Stimulated activated CD8-positive, alpha-beta memory T cell treated with anti-CD3 and anti-CD28 coated beads, Interleukin-12 subunit alpha, Interleukin-12 subunit beta, amount 100 ng/mL, for 1 hour (primary cell): ENCODE results near the gene SKP2.
"Not testable (repeated sequence)": the region's sequence is repeated elsewhere in the genome, so short reads cannot be mapped to it uniquely, and the experiment has no call there.

Experiments
- DNase-seq: peaks from one replicate; pipeline ENCODE4 v3.0.0-alpha.2; 2020; ENCODE audit warnings: low read depth

SKP2 gene

DNA sequence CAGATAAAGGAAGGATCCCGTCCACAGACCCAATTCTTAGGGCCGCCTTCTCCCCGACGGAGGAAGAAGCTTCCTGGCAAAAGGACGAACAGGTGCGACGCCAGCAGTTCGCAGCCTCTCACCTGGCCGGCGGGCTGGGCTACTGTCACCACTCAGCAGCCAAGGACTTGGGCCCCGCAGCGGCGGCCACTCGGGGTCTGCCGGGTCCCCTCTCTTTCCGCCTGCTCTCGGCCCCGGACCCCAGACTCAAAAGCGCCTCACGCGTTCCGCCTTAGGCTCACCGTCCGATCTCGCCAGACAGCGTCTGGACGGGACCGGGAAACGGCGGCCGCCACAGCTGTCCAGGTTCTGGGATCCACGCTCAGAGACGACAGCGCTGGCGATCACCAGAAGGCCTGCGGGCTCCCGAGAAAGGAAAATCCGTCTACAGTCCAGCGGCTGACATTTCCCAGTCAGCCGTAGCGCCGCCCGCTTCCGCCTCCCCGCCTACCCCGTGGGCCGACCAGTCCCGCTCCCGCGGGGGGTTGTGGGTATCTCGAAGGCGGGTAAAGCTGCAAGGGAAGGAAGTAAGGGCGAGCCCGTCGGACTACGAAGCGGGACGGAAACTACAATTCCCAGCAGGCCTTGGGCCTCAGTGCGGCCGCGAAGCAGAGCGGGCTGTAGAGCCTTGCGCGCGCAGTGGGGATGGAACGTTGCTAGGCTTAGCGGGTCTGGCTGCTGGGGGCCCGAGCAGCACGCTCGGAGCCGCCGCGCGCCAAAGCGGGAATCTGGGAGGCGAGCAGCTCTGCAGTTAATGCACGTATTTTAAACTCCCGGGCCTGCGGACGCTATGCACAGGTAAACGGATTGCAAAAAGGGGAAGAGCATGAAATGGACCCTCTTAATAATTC lies at the start of gene SKP2, which contains the start of gene LMBRD2:
TSS of gene SKP2 (plus strand) at position 678 of the 890 bp plus-strand sequence. CDS start at position 830, 152 bp downstream.
TSS of gene LMBRD2 (minus strand) at position 454 of the 890 bp plus-strand sequence. CDS start 8,538 bp downstream, outside the sequence.
- DNase-seq, result peak; percentile 92

DNA sequence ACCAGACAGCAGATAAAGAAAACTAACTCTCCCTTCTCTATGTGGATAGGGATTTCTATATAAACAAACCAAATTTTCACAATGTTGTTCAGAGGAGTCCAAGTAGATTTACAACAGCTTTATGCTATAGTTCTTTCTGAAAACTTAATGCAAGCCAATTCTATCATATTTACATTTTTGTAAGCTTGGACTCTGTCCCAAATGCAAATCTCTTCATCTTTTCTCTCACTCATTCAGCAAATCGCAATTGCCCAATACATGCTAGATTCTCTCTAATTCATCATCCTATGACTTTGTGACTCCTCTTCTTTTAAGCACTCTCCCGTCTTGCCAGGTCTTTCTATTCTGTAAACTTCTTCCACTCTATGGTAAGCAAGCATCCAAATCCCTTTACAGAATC lies 46.1 kb upstream of the SKP2 start:
- DNase-seq, result no peak

DNA sequence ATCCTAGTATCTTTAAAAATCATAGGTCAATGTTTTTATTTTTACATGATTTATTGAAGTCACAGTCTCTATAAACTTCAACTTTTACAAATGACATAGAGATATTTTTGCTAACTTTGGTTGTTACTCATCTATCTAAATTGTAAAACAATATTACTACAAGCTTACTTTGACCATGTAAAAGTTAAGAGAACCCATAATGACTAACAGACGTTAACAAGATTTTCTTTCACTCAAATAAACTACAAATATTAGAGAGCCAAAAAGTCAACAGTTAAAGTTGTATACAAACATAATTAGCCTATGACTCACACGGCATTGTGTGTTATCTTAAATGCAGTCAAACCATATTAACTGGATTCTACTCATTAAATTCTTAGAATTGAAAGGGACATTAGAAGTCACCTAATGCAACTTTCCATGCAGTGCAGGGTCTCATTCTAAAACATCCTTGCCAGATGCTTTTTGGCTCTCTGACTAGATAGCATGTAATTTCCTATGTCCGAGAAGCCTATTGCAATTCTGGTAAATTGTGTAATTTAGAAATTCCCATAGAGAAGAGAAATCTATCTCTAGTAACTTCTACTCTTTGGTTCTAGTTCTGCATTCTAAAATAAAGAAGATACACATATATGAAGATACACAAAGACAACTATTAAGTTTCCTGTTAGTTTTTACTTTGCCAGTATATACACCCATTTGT lies 43.0 kb upstream of the SKP2 start:
- no peak for DNase-seq

DNA sequence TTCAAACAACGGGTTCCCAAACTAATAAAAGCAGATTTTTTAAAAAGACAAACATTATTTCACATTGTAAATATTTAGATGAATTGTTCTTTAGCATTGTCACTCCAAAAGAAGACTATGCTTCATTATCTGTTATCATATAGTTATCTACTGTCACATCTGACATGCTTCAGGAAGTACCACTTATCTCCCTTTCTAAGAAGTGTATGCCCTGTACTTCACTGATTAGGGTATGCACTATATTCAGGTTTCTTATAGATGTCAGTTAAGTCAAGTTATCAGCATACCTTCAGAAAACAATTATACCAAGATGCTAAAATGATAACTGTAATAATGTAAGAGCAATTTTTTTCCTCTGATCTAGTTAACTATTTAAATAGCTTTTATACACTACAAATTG lies 40.7 kb upstream of the SKP2 start:
- no peak for DNase-seq

DNA sequence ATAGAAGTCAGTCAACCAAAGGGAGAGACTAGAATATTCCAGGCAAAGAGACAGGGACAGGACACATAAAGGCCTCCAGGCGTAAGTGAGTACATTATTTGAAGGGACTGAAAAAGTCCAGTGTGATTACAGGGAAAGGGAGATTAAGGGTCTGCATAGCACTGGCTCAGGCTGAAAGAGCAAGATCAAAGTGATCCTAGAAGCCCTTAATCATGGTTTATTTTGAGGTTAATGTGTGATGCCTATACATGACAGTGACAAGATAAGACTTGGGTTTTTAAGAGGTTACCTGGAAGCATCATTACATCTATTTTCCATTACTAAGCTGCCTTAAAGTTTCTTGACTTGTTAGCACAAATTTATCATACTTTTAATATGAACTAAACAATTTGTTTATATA lies 26.0 kb upstream of the SKP2 start:
- no peak for DNase-seq

DNA sequence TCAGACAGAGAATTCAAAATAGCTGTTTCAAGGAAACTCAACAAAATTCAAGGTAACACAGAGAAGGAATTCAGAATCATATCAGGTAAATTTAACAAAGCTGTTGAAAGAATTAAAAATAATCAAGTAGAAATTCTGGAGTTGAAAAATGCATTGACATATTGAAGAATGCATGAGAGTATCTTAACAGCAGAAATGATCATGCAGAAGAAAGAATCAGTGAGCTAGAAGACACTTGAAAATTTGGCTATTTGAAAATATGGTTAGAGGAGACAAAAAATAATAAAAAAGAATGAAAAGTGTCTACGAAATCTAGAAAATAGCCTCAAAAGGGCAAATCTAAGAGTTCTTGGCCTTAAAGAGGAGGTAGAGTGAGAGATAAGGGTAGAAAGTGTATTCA lies 23.1 kb upstream of the SKP2 start:
- no peak for DNase-seq

DNA sequence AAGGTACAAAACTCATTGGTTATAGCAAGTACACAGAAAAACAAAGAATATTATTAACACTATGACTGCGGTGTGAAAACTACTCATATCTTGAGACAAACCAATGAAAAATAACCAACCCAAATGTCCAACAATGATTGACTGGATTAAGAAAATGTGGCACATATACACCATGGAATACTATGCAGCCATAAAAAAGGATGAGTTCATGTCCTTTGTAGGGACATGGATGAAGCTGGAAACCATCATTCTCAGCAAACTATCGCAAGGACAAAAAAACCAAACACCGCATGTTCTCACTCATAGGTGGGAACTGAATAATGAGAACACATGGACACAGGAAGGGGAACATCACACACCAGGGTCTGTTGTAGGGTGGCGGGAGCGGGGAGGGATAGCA lies 22.2 kb upstream of the SKP2 start:
- DNase-seq, result not testable (repeated sequence)

DNA sequence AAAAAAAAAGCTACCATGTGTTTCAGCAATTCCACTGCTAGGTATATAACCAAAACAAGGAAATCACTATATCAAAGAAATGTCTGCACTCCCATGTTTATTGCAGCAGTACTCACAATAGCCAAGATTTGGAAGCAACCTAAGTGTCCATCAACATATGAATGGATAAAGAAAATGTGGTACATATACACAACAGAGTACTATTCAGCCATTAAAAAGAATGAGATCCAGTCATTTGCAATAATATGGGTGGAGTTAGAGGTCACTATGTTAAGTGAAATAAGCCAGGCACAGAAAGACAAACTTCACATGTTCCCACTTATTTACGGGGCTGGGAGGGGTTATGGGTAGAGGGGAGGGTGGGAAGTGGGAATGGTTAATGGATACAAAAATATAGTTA lies 18.9 kb upstream of the SKP2 start:
- DNase-seq, result not testable (repeated sequence)

DNA sequence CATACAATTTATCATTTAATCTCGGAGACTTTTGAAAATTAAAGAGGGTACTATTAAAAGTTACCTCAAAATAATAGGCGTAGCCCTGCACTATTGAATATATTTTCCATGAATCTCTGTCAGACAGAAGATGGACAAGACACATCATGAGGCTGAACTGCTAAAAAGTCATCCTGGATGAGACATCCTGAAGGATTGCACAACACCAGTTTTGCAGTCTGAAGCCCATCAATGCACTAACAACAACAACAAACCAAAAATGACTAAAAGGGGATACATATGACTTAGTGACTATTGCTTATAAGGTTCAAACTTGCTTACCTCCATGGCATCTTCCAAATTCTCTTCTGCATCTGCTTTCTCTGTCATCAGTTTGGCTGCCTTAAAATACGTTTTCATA lies 15.9 kb upstream of the SKP2 start:
- no peak for DNase-seq

DNA sequence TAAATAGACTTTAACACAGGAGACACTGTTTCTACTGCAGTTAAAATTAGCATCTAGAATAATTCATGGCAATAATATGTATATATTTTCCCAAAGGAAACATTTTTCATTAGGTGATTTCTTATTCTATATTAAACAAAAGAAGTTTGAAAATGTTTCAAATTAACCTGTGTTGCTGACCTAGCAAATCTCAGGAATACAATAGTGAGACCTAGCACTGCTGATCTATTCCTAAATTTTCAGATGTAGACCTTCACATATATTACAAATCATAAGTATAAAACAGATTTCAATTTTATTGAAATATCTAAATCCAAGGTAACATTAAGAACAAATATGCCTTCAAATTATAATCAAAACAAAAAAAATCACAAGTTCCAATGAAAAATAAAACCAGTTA lies 15.3 kb upstream of the SKP2 start:
- DNase-seq, result no peak

DNA sequence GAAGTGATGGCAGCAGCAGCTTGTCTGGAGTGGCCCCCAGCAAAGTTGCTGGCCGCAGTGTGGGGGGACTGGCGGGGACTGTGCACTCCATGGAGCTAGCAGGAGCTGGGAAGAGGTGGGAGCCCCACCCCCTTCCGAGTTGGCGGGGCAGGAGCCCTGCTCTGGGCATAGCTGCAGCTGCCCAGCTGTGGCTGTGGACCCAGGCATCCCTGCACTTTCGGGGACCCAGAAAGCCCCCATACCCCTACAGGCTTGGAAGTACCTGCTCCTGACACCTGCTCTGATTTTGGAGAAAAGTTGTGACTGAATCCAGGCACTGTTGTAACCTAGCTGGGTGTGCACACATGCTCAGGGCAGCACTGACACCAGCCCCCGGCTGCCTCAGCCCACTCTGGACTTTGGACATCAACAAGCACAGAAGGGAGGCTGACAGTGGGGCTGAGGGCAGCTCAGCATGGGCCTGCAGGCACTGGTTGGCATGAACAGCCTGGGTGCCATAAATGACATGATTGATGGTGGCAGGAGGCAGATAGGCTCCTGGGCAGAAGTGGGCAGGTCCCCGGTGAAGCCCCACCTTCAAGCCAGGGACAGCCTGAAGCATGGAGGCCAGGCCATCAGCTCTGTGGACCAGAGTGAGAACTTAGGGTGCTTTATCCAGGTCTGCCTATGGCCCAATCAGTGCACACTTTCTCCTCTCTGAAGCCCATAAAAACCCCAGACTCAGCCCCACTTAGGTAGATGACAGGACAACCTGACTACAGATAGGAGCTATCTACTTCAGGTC lies 12.8 kb upstream of the SKP2 start:
- no peak for DNase-seq

DNA sequence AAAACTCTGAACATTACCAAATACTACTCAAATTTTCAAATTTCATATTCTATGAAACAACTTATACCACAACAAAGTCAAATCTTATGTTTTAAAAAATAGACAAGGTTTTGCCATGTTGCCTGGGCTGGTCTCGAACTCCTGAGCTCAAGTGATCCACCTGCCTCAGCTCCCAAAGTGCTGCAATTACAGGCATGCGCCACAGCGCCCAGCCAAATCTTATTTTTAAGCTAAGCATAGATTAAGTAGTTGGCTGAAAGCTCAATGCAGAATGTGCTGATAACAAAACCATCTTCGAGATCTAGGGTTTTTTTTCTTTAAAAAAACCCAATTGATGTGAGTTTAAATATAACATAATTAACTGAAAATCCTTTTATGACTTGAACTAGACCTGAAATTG lies 6.6 kb upstream of the SKP2 start:
- no peak for DNase-seq

DNA sequence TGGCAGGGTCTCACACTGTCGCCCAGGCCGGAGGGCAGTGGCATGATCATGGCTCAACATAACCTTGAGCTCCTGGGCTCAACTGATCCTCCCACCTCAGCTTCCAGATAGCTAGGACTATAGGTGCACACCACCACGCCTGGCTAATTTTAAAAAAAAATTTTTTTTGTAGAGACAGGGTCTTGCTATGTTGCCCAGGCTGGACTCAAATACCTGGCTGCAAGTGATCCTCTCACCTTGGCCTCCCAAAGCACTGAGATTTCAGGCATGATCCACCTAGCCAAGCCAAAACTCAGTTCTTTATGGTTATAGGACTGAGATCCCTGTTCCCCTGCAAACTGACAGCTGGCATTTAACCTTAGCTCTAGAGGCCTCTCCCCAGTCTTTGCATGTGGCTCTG lies 5.5 kb upstream of the SKP2 start:
- no peak for DNase-seq

DNA sequence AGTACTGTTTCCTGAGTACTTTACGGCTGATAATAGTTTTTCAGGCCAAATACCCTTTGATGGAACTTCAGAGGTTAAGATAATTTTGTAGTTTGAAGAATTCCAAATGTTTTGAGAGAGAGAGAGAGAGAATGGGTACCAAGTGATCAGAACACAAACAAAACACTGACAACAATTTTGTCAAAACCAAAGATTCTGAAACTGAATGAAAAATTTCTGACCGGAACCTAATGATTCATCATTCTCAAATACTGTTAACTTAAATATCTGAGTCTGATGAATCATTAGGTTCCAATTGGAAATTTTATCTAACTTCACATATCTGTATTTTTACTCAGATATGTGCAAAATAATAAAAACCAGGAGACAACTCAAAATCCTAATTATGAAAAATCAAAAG lies 4.2 kb upstream of the SKP2 start:
- no peak for DNase-seq

DNA sequence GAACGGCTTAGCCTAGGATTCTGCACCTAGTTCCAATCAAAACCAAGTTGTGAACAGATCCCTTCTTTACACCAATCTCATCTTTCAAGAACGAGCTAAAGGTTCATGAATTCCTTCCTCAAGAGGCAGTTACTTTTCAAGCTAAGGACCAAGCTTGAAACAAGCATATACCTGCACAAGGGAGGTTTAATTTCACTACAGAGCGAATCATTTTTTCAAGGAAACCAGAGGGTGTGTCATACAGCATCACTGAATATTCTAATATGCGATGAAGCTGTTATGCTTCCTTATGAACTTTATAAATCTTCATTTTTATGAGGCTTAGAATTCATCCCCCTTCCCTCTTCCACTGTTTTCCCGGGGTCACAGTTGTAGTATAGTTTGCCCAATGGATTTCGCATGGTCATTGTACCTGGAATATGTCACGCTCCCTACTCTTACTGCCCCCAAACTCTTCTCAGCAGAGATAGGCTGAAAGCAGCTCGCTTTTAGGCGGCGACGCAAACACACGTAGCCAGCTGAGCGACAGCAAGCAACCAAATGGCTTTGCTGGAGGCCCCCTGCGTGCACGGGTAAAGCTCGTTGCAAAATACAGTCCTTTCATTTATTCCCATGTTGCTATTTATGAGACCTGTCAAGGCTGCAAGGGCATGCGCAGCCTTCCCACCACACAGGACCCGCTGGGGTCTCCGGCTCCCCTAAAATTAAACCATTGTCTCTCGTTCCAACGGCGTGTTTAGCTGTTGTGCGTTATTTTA lies 1.1 kb upstream of the SKP2 start:
- DNase-seq, result no peak

DNA sequence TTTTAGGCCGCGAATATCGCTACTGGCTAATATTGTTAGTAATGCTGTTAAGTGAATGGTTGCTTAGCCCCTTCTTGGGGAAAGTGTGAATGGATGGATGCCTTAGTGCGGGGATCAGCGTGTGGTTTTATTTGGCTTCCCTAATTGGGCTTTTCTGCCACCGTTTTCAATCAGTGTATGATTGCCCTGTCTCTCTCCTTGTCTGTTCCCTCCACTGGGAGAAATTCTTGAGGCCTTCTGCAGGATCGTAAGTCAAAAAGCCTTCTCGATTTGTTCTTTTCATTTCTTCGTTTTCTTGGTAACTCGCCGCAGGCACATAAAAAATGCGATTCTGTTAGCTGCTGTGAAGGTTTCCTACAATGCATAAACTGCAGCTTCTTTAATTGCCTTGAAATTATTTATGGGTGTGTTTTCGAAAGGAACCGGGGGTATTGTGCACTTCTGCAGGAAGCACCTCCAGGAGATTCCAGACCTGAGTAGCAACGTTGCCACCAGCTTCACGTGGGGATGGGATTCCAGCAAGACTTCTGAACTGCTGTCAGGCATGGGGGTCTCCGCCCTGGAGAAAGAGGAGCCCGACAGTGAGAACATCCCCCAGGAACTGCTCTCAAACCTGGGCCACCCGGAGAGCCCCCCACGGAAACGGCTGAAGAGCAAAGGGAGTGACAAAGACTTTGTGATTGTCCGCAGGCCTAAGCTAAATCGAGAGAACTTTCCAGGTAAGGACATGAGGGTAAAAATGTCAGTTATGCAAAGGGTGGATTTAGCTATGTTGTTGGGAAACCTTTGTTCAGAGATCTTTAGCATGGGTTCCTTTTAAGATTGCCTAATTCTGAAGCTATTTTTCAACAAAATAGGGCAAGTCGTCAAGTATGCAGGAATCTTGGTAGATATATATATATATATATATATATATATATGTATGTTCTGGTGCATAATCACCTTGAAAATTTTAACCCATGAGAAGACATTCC lies 700 bp downstream of the SKP2 start:
- DNase-seq, result no peak

DNA sequence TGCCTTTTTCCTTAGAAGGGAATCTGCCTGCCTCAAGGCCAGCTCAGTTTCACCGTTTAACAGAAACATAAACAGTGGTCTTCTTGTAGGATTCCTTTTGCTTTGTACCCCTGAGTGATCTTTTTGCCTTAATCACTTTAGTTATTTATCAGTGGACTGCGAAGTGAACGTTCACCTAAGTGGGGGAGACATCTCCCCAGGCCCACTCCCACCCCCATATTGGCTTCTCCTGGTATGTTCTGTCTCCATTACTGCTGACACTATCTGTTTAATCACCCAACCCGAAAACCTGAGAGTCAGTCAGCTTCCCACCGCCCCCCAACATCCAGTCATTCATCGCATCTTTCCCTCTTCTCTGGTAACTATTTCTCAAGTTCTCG lies 1.4 kb downstream of the SKP2 start:
- no peak for DNase-seq

DNA sequence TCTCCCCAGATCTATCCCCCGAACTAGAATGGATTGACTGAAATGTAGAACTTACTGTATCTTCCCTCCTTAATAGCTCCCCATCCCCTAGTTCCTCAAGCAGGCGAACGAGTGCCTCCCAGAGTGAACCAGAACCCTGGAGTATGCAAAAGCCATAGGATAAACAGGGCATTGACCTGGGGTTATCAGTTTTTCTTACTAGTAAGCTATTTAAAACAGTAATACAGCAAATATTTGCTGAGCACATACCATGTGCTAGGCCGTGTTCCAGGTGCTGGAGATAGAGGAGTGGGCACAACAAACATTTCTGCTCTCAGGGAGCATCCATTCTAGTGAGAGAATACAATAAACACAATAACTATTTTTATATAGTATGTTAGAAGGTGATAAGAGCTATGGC lies 1.8 kb downstream of the SKP2 start:
- DNase-seq, result no peak

DNA sequence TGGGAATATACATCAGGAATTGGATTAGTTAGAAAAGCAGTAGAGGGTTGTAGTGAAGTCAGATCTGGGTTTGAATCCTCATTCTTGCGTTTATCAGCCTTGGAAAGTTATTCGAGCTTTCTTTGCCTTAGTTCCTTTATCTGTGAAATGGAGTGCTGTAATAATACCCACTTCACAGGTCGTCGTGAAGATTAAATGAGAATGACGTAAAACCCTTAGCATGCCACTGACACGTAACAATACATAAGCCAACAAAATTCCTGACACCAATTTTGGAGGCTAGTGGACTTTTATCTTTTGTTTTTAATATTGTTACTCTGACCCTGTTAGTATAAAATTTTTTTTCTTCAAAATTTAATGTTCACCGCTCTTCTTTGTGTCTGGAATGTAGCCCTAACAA lies 3.4 kb downstream of the SKP2 start:
- no peak for DNase-seq

DNA sequence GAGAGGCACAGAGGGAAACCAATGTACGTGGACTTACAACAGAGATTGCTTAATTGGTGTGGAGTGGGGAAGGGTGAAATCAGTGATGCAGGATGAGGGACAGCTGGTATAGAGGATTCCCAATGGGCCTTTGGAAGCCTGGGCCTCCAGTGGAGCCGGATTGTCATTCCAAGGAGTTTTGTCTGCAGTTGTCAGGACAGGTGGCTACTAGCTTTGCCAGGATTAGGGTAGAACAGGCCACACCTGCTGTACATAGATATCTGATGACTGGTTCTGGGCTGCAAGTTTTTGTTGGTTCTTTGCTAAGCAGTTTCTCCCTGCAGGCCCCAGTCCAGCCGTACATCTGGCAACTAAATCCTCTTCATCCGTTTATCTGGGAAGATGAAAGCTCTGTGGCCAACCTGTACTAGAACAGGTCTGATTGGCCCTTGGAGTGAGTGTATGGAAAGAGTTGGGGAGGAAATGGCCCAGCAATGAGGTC lies 4.2 kb downstream of the SKP2 start:
- no peak for DNase-seq

DNA sequence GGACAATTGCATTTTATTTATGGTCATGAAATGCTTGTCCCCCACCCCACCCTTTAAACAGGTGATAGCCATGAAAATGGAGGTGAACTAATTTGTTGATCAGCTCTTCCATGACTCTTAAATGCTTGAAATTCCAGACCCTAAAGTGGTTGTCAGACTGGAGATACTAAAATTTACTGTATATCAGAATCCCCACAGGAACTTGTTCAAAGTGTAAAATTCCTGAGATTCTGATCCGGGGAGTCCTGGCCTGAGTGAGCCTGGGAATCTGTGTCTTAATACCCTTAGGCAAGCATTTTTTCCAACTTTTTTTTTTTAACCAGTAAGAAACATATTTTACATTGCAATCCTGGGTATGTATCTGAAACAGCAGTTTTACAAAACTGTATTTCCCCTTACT lies 4.7 kb downstream of the SKP2 start:
- DNase-seq, result no peak
